GM19025 (cell line): ENCODE measurements around the gene SPOP.
"Not testable (repeated sequence)": the region's sequence is repeated elsewhere in the genome, so short reads cannot be mapped to it uniquely, and the experiment has no call there.

Experiments
- ATAC-seq: cut with Tn5 transposase; IDR thresholded peaks from one replicate; pipeline ENCODE4 v1.9.1; 2021; ENCODE audit warnings: mild to moderate bottlenecking, low read depth, moderate library complexity; ENCODE audit not compliant: unreplicated experiment

Gene SPOP

DNA sequence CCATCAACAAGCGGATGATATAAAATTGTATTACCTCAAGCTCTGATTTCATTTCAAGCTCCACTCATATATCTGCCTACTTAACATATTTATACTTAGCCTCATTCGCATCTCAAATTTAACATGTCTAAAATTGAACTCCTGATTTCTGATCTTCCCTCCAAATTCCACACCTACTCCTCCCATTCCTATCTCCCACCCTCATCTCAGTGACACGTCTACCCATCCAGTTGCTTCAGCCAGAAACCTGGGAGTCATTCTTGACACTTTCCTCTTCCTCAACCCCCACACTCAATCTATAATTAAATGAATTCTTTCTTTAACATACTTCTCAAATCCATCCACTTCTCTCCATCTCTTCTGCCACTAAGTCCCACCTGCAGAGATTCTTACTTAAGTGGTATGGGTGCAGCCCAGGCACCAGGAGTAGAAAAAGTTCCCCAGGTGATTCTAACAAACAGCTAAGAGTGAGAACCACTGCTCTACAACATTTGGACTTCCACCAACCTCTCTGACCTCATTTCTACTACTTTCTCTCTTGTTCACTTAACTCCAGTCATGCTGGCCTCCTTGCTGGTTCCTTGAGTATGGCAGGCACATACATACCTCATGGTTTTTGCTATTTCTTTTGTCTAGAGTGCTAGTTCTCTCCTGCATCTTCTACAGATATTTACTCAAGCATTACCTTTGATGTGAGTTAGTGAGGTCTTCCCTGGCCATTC lies 18.1 kb downstream of the SPOP start:
- ATAC-seq, result no peak

DNA sequence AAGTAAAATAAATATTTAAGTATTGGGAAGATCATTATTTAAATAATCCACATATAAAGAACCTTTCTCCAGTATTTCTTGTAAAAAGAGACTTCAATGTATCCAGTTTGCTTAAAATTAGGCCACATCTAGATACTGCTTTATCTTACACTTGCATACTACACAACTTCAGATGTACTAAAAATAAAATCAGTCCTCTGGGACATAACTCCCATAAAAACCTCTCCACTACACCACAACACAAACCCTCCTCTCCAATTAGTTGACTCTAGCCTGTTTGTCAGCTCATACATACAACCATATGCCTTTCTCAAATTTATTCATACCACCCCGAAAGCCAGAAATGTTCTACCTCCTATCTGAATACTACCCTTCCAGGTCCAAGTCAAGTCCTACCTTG lies 21.6 kb downstream of the SPOP start:
- no peak for ATAC-seq

DNA sequence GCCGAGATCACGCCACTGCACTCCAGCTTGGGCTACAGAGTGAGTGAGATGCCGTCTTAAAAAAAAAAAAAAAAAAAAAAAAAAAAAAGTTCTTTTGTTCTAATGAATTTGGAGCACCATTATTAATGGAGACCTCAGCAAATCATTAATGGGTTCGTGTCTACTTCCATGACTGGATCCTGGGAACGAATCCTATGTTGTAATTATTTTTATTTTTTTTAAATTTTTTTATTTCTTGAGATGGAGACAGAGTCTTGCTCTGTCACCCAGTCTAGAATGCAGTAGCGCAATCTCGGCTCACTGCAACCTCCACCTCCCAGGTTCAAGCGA lies 30.7 kb downstream of the SPOP start:
- ATAC-seq, result no peak

DNA sequence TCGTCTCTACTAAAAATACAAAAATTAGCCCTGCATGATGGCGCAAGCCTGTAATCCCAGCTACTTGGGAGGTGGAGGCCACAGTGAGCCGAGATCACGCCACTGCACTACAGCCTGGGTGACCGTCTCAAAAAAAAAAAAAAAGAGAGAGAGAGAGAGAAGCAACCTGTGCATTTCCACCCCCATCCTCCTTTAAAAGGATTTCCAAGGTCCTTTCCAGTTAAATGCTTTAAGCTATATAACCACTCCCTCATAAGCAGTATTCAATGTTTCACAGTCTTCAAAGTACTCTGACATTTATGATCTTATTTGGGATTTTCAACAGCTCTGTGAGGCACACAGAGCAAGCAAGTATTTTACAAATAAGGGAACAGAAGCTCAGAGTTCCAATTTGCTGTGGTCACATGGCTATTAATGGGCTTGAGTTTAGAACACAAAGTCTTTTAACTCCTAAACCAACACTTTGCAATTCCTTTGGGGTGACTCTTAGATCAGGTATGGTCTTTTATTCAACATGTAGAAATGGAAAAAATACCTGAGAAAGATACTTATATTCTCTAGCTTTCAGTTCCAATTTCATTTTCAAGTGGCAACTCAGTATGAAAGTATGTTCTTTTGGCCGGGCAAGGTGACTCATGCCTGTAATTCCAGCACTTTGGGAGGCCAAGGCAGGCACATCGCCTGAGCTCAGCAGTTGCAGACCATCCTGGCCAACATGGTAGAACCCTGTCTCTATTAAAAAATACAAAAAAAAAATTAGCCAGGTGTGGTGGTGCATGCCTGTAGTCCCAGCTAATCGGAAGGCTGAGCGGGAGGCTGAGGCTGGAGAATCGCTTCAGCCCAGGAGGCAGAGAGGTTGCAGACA lies 31.3 kb downstream of the SPOP start:
- ATAC-seq, result no peak

DNA sequence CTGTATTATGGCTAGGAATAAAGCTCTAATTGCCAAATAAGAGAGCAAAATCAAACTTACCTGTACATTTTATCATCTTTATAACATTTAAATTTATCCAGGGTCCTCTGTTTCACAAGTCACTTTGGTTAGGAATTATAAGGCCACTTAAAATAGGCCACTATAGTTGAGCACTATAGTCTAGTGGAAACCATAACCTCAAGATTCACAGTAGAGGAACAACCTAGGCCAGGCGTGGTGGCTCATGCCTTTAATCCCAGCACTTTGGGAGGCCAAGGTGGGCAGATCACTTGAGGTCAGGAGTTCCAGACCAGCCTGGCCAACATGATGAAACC lies 31.9 kb downstream of the SPOP start:
- ATAC-seq, result not testable (repeated sequence)

DNA sequence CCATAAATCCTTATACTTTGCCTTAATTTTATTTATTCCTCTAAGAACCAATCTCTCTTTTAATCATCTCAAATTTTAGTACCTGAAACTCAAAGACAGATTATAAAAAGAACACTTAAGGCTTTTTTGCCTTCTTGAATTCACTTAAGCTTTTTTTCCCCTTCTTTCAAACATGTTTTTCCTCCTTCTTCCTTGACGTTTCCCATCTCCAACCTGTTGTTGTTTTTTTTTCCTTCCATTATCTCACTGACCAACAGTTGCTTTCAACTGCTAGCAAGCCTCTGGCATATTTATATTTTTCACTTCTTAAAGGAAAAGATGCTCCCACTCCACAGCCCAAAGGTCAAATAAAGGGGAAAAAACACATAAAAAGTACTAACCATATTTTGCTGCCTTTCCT lies 32.2 kb downstream of the SPOP start:
- ATAC-seq, result no peak

DNA sequence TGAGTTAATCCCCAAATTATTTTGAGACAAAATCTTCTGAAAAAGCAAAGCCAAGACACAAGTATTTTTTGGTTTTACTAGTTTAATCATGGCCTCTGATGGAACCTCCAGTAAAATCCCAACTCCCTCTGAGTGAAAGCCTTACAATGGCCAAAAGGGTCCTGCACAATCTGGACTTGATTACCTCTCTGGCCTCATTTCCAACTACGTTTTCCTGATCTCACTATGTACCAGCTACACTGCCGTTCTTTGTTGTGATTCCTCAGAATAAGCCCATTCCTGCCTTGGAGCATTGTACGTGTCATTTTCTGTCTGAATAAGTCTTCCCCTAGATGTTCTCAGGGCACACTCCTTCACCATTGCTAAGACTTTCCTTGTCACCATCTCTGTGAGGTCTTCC lies 37.3 kb downstream of the SPOP start:
- no peak for ATAC-seq

DNA sequence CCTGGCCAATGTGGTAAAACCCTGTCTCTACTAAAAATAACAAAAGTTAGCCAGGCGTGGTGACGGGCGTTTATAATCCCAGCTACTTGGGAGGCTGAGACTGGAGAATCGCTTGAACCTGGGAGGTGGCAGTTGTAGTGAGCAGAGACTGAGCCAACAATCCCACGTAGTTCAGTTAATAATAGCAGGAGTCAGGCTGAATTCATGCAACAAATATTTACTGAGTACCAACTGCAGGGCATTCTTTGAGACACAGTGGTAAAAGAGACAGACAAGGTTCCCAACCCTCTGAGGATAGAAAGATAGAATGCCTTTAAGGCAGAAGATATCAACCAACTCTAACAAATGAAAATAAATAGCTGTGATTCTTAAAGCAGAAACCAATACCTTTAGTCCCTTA lies 39.1 kb downstream of the SPOP start:
- ATAC-seq, result no peak

DNA sequence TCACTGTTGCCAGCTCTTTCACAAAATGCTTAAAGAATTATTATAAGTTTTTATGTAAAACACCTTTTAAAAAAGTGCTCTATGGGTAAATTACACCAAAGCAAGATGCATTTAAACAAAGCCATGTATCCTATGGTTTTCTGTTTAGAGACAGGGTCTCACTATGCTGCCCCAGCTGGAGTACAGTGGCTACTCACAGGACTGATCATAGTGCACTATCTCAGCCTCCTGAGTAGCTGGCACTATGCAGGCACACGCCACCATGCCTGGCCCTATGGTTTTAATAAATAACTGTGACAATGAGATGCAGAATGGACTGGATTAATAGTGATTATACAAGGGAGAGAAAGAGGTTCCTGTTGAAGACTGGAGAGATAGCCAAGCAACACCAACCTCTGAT lies 40.2 kb downstream of the SPOP start:
- no peak for ATAC-seq

DNA sequence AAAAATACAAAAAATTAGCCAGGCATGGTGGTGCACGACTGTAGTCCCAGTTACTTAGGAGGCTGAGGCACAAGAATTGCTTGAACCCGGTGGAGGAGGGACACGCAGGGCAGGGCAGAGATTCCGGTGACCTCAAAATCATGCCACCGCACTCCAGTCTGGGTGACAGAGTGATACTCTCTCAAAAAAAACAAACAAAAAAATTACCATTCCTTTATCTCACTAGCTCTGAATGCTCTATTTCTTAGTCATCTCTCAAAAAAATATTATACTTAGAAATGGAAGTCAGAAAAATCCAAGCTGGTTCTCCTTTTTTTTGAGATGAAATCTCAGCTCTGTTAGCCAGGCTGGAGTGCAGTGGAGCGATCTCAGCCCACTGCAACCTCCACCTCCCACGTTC lies 40.8 kb downstream of the SPOP start:
- ATAC-seq, result no peak

DNA sequence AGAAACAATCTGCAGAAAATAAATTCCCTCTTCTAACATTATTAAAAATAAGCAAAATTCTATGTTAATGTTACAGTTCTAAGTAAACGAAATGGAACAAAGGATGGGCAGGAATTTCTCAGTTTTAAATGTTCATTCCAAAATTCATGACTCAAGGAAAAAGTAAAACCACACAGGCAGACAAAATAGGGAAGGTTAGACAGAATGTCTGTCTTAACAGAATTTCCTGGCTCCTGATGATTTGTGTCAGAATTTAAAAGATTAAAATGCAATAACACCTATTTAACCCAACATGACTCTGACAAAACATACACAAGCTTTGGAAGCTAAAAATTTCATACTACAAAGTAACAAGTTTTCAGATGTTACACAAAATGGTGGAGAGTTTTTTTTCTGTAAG lies 42.8 kb downstream of the SPOP start:
- ATAC-seq, result no peak

DNA sequence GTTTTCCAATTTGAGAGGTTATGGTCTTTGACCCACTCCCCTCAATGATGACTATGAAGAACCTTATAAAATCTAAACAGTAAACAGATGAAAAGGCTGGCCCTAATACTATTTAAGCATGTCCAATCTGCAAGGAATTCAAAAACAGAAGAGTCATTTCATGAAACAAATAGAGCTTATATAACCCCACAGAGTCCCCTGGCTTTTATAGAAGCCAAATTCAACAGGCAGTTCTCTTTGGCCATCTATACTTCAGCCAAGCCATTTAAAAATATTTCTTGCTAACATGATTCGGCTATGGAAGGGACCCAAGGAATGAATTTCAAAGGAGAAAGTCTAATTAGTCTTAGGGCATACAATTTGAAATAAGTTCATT lies 43.4 kb downstream of the SPOP start:
- ATAC-seq, result no peak

DNA sequence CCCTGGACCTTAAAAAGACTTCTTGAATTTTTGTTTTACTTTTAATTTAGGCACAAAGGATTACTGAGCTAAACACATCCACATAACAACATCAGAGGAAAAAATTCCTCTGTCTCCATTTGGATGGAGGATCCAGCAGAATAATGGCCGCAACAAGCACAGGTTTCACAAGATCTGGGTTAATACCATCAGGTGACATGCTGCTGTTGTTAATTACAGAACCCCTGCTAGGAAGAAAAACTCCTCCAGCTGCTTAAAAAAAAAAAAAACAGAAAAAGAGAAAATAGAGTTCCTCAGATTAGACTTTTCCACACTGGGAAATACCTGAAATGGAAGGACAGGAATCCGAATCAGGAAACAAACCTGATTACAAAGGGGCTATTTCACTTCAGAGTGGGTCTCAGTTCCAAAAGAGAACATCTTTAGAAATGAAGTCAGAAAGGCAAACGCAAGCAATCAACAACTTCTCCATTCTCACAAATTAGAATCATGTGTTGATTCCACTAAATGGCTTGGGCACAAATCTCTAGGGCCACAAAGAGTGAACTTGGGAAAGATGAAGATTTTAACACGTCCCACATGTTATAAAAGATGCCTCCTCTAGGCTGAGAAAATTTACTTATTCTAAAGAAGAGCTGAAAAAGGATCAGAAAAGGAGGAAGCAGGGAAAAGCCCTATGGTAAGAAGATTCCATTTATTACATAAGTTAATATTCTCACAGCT lies 44.0 kb downstream of the SPOP start:
- no peak for ATAC-seq

DNA sequence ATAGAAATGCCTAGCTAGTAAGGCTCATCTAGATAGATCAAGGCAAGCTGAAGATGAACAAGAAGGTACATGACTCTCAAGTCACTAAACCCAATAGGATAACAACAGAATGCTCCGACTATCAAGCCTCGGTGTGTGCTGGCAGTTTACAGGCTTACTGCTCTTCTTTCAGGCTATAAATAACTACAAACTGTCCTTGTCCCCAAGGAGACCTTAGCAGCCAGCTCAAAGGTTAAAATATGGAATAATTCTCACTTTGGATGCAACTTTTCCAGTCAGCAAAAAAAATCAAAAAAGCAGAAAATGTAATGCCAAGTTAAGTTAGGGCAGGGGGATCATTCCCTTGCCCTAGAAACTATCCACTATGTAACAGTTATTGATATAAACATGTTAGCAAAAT lies 44.6 kb downstream of the SPOP start:
- no peak for ATAC-seq

DNA sequence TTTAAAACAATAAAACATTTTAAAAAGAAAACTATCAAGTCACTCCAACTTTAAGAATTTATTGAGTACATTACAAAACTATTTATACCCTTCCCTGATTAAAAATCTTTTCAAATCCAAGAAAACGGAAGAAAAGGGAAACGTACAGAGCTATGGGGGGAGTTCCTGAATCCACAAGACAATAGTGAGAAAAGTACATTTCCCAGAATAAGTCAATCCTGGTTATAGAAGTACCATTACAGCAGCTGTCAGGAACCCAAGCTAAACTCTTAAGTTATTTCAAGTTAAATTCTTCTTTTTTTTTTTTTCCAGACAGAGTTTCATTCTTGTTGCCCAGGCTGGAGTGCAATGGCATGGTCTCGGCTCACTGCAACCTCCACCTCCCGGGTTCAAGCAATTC lies 45.7 kb downstream of the SPOP start:
- no peak for ATAC-seq

DNA sequence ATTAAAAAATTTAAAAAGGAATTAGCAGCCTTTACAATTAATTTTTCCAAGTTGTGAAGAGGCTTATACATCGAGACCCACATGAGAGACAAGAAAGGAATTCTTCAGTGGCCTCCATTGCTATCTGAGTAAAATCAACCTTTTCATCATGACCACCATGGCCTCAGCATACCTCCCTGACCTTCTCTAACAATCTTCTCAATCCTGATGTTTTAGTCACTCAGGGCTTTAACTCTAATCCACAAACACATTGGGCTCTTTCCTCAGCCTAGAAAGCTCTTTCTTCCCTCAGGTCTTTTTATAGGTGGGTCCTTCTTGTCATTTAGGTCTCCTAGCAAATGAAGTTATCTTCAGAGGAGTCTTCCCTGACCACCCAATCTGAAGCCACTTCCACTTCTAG lies 46.4 kb downstream of the SPOP start:
- ATAC-seq, result no peak

DNA sequence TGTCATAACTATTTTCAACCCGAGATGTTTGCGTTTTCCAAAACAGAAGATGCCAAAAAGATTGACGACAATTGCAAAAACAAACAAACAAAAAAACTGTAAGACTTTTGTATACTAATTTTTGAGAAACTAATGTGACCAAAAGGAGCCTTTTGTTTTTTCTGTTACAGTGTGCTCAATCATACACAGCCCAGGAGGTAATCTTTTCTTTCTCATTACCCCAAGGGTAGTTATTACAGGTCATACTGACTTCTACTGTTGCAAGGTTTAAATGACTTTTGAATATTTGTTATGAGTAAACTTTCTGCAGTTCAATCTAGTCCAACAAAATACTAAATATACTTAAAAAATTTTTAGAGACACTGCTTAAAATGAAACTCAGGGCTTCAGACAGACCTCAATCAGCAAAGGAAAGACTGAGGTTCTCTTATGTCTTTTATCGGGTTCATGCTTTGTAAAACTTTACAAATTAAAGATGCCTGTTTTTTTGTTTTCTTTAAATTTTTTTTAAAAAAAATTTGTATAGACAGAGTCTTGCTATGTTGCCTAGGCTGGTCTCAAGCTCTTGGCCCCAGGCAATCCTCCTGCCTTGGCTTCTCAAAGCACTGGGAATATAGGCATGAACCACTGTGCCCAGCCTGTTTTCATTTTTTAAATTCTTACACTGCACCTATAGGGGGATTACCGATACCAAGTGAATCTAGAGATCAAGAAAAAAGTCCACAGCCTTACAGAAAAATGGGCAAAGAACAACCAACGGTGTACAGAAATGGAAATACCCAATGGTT lies 47.6 kb downstream of the SPOP start:
- no peak for ATAC-seq

DNA sequence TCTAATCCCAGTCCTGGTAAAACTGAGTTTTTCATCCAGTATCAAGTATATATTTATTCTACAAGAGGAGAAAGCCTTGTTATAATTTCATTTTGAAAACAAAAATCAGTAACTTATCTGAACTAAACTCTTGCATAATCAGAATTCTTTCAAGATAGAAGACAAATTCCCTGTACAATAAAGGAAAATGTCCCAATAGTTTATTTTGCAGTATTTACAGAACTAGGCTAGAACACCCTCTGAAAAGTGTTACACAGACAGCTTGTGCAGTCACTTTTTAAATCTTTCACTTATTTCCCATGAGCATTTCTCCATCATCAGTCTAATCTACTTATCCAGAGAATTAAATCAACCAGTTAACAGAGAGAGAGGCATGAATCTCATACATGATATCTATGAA lies 48.5 kb downstream of the SPOP start:
- ATAC-seq, result no peak

DNA sequence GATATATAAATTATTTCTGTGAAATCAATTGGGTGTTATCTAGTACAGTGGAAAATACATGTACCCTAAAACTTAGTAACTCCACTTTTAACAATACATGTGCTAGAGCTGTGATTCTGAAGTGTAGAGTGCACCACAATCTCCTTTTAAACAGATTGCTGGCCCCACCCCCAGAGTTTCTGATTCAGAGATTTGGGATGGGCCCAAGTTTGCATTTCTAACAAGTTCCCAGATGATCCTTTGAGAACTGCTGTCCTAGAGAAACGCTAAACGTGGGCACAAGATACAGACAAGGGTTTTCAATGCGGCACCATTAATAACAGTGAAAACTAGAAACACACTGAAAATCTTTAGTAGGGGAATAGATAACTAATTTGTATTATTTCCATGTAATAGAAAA lies 53.0 kb downstream of the SPOP start:
- no peak for ATAC-seq

DNA sequence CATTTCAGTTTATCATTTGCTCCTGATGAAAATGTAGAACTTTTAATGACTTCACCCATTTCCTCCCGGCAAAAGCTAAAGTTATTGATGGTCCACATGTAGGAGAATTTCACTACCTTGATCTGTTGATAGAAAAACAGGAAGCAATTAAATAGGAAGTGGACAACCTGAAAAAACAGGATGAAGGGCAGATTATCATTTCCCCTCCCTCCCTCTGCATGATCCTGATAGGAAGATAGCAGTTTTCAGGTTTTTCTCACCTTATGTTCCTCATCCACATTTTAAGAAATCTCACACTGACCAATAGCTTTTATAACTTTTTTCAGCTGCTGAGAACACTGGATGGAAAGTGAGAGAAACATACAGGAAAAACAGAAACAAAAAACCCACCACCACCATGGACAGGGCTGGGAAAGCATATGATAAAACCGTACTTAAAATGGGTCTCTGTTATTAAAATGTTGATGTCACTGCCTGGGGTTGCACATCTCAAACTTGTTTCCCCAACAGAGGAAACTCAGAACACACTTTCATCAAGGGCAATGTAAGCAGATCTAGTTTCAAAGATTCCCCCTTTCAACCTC lies 55.9 kb downstream of the SPOP start:
- no peak for ATAC-seq

DNA sequence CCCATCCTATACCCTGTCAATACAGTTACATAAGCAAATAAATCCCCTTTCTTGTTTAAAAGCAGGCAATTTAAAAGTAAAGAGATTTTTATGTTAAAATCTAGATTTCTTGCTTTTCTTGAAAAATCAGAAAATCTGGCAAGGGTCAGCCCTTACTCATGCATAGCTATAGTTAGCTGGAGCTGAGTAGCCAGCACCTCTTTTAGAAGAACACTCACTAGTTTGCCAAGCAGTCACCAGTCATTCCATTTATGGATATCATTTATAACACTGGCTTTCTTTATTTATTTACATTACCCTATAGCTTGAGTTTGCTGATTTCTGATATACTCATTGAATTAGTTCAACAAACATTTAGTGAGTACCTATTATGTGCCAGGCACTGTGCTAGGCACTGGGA lies 56.5 kb downstream of the SPOP start:
- no peak for ATAC-seq
